ENCODE data around the gene TMEM52.
"Not testable (repeated sequence)": the region's sequence is repeated elsewhere in the genome, so short reads cannot be mapped to it uniquely, and the experiment has no call there.

Gene TMEM52

GRCh38 chr1:1940123-1940425 is 21.0 kb upstream of the TMEM52 start:
- H3K27me3 ChIP-seq (ENCODE audit: control insufficient read depth in 5 of 5, insufficient read depth in 4 of 5, low read length in 5 of 5), result peaks cover 13 to 36% (median 26%) of the 10 kb centered on the region in 5 donors
- H3K27ac ChIP-seq (ENCODE audit: low read depth, low read length), result no peak overlapping the region
- H3K36me3 ChIP-seq (ENCODE audit: control insufficient read depth in 5 of 5, insufficient read depth in 5 of 5, low read length in 5 of 5), result no peaks in the 10 kb centered on the region
- H3K4me1 ChIP-seq (ENCODE audit: control insufficient read depth in 5 of 5, insufficient read depth in 5 of 5, low read length in 5 of 5), result peaks cover 0 to 8% (median 4%) of the 10 kb centered on the region in 5 donors
- H3K9ac ChIP-seq (ENCODE audit: low read length in 5 of 5), result no peak overlapping the region
- no peak overlapping the region for H3K4me3 ChIP-seq (ENCODE audit: low read depth in 1 of 5, low read length in 5 of 5)
- no peaks in the 10 kb centered on the region for H3K9me3 ChIP-seq (ENCODE audit: control insufficient read depth in 5 of 5, low read length in 5 of 5)

DNA sequence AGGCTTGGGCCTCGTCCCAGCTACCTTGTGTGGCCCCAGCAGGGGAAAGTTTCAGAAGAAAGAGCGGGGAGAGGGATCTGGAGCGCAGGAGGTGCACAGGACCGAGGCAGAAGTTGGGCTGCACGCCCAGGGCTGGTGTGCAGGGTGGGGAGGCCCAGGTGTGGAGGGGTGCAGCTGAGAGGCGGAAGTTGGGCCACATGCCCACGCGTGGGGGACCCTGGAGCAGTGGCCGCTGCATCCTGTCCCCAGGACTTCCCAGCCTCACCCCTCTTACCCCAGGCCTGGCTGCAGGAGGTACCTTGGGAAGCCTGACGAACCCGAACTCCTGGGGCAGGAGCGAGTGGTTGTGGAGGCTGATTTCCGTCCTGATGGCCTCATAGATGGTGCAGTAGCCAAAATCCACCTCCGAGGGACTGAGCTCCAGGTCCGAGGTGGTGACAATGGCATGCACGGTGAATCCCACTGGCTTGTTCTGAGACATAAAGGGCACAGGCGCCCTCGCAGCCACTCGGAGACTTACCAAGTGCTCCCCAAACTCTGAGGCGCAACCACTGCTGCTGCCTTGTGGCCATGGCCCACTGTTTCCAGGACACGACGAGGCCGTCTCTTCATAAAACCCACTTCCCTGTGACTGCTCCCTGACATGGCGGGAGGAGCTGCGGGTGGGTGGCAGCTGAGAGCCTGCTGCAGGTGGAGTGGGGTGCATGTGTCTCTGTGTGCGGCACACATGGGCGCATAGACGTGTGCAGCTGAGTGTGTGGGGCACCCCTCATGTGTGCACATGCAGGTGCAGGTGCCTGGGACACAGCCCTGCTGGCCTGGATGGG is 20.4 kb upstream of the TMEM52 start:
- no peaks in the 10 kb centered on the region for H3K9me3 ChIP-seq (ENCODE audit: control insufficient read depth in 5 of 5, low read length in 5 of 5)
- H3K36me3 ChIP-seq (ENCODE audit: control insufficient read depth in 5 of 5, insufficient read depth in 5 of 5, low read length in 5 of 5), result no peaks in the 10 kb centered on the region
- H3K4me1 ChIP-seq (ENCODE audit: control insufficient read depth in 5 of 5, insufficient read depth in 5 of 5, low read length in 5 of 5), result peaks cover 0 to 8% (median 4%) of the 10 kb centered on the region in 5 donors
- no peak overlapping the region for H3K4me3 ChIP-seq (ENCODE audit: low read depth in 1 of 5, low read length in 5 of 5)
- H3K9ac ChIP-seq (ENCODE audit: low read length in 5 of 5), result no peak overlapping the region
- peaks cover 13 to 36% (median 28%) of the 10 kb centered on the region in 5 donors for H3K27me3 ChIP-seq (ENCODE audit: control insufficient read depth in 5 of 5, insufficient read depth in 4 of 5, low read length in 5 of 5)
- no peak overlapping the region for H3K27ac ChIP-seq (ENCODE audit: low read depth, low read length)

DNA sequence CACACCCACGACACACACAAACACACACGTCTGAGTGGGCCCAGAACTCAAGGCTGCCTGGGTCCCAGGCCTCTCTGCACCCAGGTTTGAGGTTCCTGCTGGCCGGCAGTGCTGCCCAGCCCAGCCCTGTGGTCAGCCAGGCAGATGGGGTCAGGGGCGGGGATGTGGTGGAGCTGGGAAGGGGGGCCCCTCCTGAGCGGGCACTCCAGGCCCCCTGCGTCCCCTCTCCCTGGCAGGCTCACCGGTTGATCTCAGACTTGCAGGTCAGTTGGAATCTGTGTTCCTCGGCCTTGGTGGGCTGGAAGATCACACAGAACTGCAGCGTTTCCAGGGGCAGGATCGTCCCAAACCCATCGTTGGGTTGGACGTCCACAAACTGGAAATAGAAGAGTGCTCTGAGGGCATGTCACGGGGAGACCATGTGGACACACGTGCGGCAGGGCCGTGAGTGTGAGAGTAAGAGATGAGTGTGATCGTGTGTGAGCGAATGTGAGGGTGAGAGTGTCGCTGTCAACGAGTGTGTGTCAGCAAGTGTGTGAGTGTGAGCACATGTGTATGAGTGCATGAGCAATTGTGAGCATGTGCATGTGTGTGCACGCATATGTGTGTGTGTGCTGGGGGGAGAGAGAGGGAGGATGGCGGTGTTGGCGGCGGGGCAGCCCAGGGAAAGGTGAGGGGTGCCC is 19.7 kb upstream of the TMEM52 start:
- H3K4me3 ChIP-seq (ENCODE audit: low read depth in 1 of 5, low read length in 5 of 5), result no peak overlapping the region
- H3K9ac ChIP-seq (ENCODE audit: low read length in 5 of 5), result no peak overlapping the region
- peaks cover 0 to 2% (median 0%) of the 10 kb centered on the region in 5 donors for H3K4me1 ChIP-seq (ENCODE audit: control insufficient read depth in 5 of 5, insufficient read depth in 5 of 5, low read length in 5 of 5)
- H3K9me3 ChIP-seq (ENCODE audit: control insufficient read depth in 5 of 5, low read length in 5 of 5), result no peaks in the 10 kb centered on the region
- no peaks in the 10 kb centered on the region for H3K36me3 ChIP-seq (ENCODE audit: control insufficient read depth in 5 of 5, insufficient read depth in 5 of 5, low read length in 5 of 5)
- no peak overlapping the region for H3K27ac ChIP-seq (ENCODE audit: low read depth, low read length)
- peaks cover 11 to 37% (median 30%) of the 10 kb centered on the region in 5 donors for H3K27me3 ChIP-seq (ENCODE audit: control insufficient read depth in 5 of 5, insufficient read depth in 4 of 5, low read length in 5 of 5)

- no peak overlapping the region for H3K27ac ChIP-seq (ENCODE audit: low read depth, low read length)
- peaks cover 9 to 31% (median 27%) of the 10 kb centered on the region in 5 donors for H3K27me3 ChIP-seq (ENCODE audit: control insufficient read depth in 5 of 5, insufficient read depth in 4 of 5, low read length in 5 of 5)
- no peak overlapping the region for H3K9ac ChIP-seq (ENCODE audit: low read length in 5 of 5)
- no peaks in the 10 kb centered on the region for H3K36me3 ChIP-seq (ENCODE audit: control insufficient read depth in 5 of 5, insufficient read depth in 5 of 5, low read length in 5 of 5)
- no peaks in the 10 kb centered on the region for H3K9me3 ChIP-seq (ENCODE audit: control insufficient read depth in 5 of 5, low read length in 5 of 5)
- H3K4me3 ChIP-seq (ENCODE audit: low read depth in 1 of 5, low read length in 5 of 5), result no peak overlapping the region
- H3K4me1 ChIP-seq (ENCODE audit: control insufficient read depth in 5 of 5, insufficient read depth in 5 of 5, low read length in 5 of 5), result no peaks in the 10 kb centered on the region
Observed at GRCh38 chr1:1938276-1938573, 19.1 kb upstream of the TMEM52 start.

- Histone ChIP-seq H3K4me1 (ENCODE audit: control insufficient read depth in 5 of 5, insufficient read depth in 5 of 5, low read length in 5 of 5) (no peaks in the 10 kb centered on the region), H3K36me3 (ENCODE audit: control insufficient read depth in 5 of 5, insufficient read depth in 5 of 5, low read length in 5 of 5) (no peaks in the 10 kb centered on the region), H3K9ac (ENCODE audit: low read length in 5 of 5) (no peak overlapping the region), H3K27me3 (ENCODE audit: control insufficient read depth in 5 of 5, insufficient read depth in 4 of 5, low read length in 5 of 5) (peaks cover 9 to 28% (median 25%) of the 10 kb centered on the region in 5 donors), H3K9me3 (ENCODE audit: control insufficient read depth in 5 of 5, low read length in 5 of 5) (no peaks in the 10 kb centered on the region), H3K27ac (ENCODE audit: low read depth, low read length) (no peak overlapping the region), H3K4me3 (ENCODE audit: low read depth in 1 of 5, low read length in 5 of 5) (no peak overlapping the region)
Observed at GRCh38 chr1:1937549-1938275, 18.6 kb upstream of the TMEM52 start.

- no peaks in the 10 kb centered on the region for H3K36me3 ChIP-seq (ENCODE audit: control insufficient read depth in 5 of 5, insufficient read depth in 5 of 5, low read length in 5 of 5)
- no peak overlapping the region for H3K27ac ChIP-seq (ENCODE audit: low read depth, low read length)
- H3K9me3 ChIP-seq (ENCODE audit: control insufficient read depth in 5 of 5, low read length in 5 of 5), result no peaks in the 10 kb centered on the region
- no peak overlapping the region for H3K4me3 ChIP-seq (ENCODE audit: low read depth in 1 of 5, low read length in 5 of 5)
- H3K4me1 ChIP-seq (ENCODE audit: control insufficient read depth in 5 of 5, insufficient read depth in 5 of 5, low read length in 5 of 5), result no peaks in the 10 kb centered on the region
- peaks cover 9 to 24% (median 20%) of the 10 kb centered on the region in 5 donors for H3K27me3 ChIP-seq (ENCODE audit: control insufficient read depth in 5 of 5, insufficient read depth in 4 of 5, low read length in 5 of 5)
- no peak overlapping the region for H3K9ac ChIP-seq (ENCODE audit: low read length in 5 of 5)
Observed at GRCh38 chr1:1937061-1937460, 18.0 kb upstream of the TMEM52 start.

- not testable (repeated sequence) for H3K27ac ChIP-seq (ENCODE audit: low read depth, low read length); H3K4me1 ChIP-seq (ENCODE audit: control insufficient read depth in 5 of 5, insufficient read depth in 5 of 5, low read length in 5 of 5); H3K9me3 ChIP-seq (ENCODE audit: control insufficient read depth in 5 of 5, low read length in 5 of 5); H3K9ac ChIP-seq (ENCODE audit: low read length in 5 of 5); H3K4me3 ChIP-seq (ENCODE audit: low read depth in 1 of 5, low read length in 5 of 5); H3K36me3 ChIP-seq (ENCODE audit: control insufficient read depth in 5 of 5, insufficient read depth in 5 of 5, low read length in 5 of 5)
- H3K27me3 ChIP-seq (ENCODE audit: control insufficient read depth in 5 of 5, insufficient read depth in 4 of 5, low read length in 5 of 5), result peaks cover 2 to 21% (median 9%) of the 10 kb centered on the region in 5 donors
Observed at GRCh38 chr1:1934848-1935247, 15.8 kb upstream of the TMEM52 start.

- H3K27me3 ChIP-seq (ENCODE audit: control insufficient read depth in 5 of 5, insufficient read depth in 4 of 5, low read length in 5 of 5), result peaks cover 0 to 17% (median 0%) of the 10 kb centered on the region in 5 donors
- peaks cover 0 to 19% (median 4%) of the 10 kb centered on the region in 5 donors for H3K4me1 ChIP-seq (ENCODE audit: control insufficient read depth in 5 of 5, insufficient read depth in 5 of 5, low read length in 5 of 5)
- no peak overlapping the region for H3K4me3 ChIP-seq (ENCODE audit: low read depth in 1 of 5, low read length in 5 of 5)
Observed at GRCh38 chr1:1929639-1930545, 10.8 kb upstream of the TMEM52 start.

DNA sequence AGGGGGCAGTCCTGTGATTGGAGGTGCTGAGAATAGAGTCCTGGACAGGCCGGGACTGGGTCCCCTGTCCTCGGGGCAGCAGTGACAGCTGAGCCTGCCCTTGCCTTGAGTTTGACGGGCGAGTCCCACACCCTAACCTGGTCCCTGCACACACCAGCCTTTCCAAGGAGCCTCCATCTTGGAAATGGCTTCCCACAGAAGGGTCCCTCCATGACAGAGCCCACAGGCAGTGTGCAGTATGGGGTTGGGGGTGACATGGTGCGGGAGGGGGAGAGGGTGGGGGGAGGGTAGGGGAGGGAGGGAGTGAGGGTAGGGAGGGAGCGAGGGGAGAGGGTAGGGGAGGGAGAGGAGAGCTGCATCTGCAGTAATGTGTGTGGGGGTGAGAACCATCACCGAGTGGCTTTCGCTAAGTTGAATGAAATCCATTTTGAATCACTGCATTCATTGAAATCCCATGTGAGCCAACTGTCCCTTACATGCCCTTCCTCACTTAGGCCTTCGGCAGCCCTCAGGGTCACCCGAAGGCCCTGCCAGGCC is 10.1 kb upstream of the TMEM52 start:
- H3K9ac ChIP-seq (ENCODE audit: low read length in 5 of 5), result no peak overlapping the region
- no peaks in the 10 kb centered on the region for H3K36me3 ChIP-seq (ENCODE audit: control insufficient read depth in 5 of 5, insufficient read depth in 5 of 5, low read length in 5 of 5)
- H3K9me3 ChIP-seq (ENCODE audit: control insufficient read depth in 5 of 5, low read length in 5 of 5), result no peaks in the 10 kb centered on the region
- H3K4me1 ChIP-seq (ENCODE audit: control insufficient read depth in 5 of 5, insufficient read depth in 5 of 5, low read length in 5 of 5), result peaks cover 0 to 19% (median 4%) of the 10 kb centered on the region in 5 donors
- H3K27ac ChIP-seq (ENCODE audit: low read depth, low read length), result no peak overlapping the region
- no peak overlapping the region for H3K4me3 ChIP-seq (ENCODE audit: low read depth in 1 of 5, low read length in 5 of 5)
- peaks cover 0 to 15% (median 0%) of the 10 kb centered on the region in 5 donors for H3K27me3 ChIP-seq (ENCODE audit: control insufficient read depth in 5 of 5, insufficient read depth in 4 of 5, low read length in 5 of 5)

More at GRCh38 chr1:1929639-1930545, 10.8 kb upstream of the TMEM52 start:
- Histone ChIP-seq H3K27ac (ENCODE audit: low read depth, low read length) (no peak overlapping the region), H3K9ac (ENCODE audit: low read length in 5 of 5) (no peak overlapping the region), H3K9me3 (ENCODE audit: control insufficient read depth in 5 of 5, low read length in 5 of 5) (no peaks in the 10 kb centered on the region), H3K36me3 (ENCODE audit: control insufficient read depth in 5 of 5, insufficient read depth in 5 of 5, low read length in 5 of 5) (no peaks in the 10 kb centered on the region)

Data from subcutaneous abdominal adipose tissue (tissue), 5 donors.